SIG-M5 treated with dmso at 0.1 percent for 504 hours (cell line): ENCODE results near the gene SOX9.

ENCODE experiments used
- DNase-seq: peaks from one replicate; lab custom pipeline; 2025; ENCODE audit not compliant: unreplicated experiment; lab: John Stamatoyannopoulos, UW

SOX9 gene

GRCh38 chr17:72120642-72121163, at the start of gene SOX9:
Gene SOX9, plus strand, starts transcription at chr17:72121020. Its CDS starts 372 bp downstream, at chr17:72121392.
- peak; percentile 33 for DNase-seq

GRCh38 chr17:72071330-72071729, 49.5 kb upstream of the SOX9 start:
- no peak for DNase-seq

GRCh38 chr17:72075995-72076677, 44.7 kb upstream of the SOX9 start:
- DNase-seq, result no peak

GRCh38 chr17:72076678-72077030, 44.2 kb upstream of the SOX9 start:
- no peak for DNase-seq

- no peak for DNase-seq
Observed at GRCh38 chr17:72077326-72077960, 43.4 kb upstream of the SOX9 start.

GRCh38 chr17:72079700-72080099, 41.1 kb upstream of the SOX9 start:
- no peak for DNase-seq

GRCh38 chr17:72087876-72088275, 32.9 kb upstream of the SOX9 start:
- no peak for DNase-seq

- DNase-seq, result no peak
Observed at GRCh38 chr17:72089453-72089987, 31.3 kb upstream of the SOX9 start.

- DNase-seq, result no peak
Observed at GRCh38 chr17:72090108-72090507, 30.7 kb upstream of the SOX9 start.

- no peak for DNase-seq
Observed at GRCh38 chr17:72092710-72093322, 28.0 kb upstream of the SOX9 start.

GRCh38 chr17:72093707-72094106, 27.1 kb upstream of the SOX9 start:
- DNase-seq, result no peak

GRCh38 chr17:72095316-72095715, 25.5 kb upstream of the SOX9 start:
- DNase-seq, result no peak

GRCh38 chr17:72097144-72097543, 23.7 kb upstream of the SOX9 start:
- DNase-seq, result no peak

- DNase-seq, result no peak
Observed at GRCh38 chr17:72099919-72100318, 20.9 kb upstream of the SOX9 start.

GRCh38 chr17:72100470-72100869, 20.4 kb upstream of the SOX9 start:
- DNase-seq, result no peak

- no peak for DNase-seq
Observed at GRCh38 chr17:72101526-72101925, 19.3 kb upstream of the SOX9 start.

- DNase-seq, result no peak
Observed at GRCh38 chr17:72102366-72102765, 18.5 kb upstream of the SOX9 start.

GRCh38 chr17:72104164-72104862, 16.5 kb upstream of the SOX9 start:
- no peak for DNase-seq

- no peak for DNase-seq
Observed at GRCh38 chr17:72104863-72105234, 16.0 kb upstream of the SOX9 start.

GRCh38 chr17:72107100-72107499, 13.7 kb upstream of the SOX9 start:
- no peak for DNase-seq

- no peak for DNase-seq
Observed at GRCh38 chr17:72110231-72110941, 10.4 kb upstream of the SOX9 start.
